Measurements from ENCODE around the gene TCEA3. TPM values are rescaled to one million over a fixed set of nuclear protein-coding genes. Genes with fewer than 3 reads are reported as not detected.
"Not testable (repeated sequence)": the region's sequence is repeated elsewhere in the genome, so short reads cannot be mapped to it uniquely, and the experiment has no call there.

The TCEA3 gene
- polyA plus RNA-seq, 1 donor = 49.3 TPM

DNA sequence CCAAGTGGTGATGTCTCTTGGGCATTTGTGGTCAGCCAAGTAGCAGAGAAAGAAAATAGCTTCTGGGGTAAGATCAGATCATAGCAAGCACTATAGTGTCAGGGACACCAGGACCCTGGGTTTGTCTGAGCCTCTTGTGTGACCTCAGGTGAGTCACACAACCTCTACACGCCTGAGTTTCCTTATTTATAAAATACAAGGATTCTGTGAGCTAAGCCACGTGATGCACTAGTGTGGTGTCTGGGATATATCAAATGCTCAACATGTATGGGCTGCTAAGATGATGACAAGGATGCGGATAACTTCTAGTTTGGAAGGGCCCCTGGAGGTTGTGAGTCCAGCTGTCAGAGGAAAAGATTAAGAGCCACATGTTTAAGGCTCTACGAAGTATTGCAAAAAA is 30.4 kb downstream of the TCEA3 start:
- DNase-seq = no peak

DNA sequence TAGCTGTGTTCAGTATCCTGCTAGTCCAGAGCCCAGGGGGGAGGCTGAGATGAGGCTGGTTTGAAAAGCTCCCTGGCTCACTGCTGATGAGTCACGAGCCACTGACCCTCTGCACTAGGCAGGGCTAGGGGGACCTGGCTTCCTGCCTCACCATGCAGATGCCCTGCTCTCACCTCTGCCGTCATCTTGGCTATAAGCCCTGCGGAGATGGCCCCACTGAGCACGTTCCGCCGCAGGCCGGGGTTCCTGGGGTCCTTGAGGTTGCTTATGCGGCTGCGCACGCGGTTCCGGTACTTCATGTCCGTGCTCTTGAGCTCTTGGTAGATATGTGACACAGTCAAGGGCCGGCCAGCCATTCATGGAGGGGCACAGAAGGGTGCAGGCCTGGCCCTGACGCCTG is 30.8 kb downstream of the TCEA3 start:
- DNase-seq = no peak

DNA sequence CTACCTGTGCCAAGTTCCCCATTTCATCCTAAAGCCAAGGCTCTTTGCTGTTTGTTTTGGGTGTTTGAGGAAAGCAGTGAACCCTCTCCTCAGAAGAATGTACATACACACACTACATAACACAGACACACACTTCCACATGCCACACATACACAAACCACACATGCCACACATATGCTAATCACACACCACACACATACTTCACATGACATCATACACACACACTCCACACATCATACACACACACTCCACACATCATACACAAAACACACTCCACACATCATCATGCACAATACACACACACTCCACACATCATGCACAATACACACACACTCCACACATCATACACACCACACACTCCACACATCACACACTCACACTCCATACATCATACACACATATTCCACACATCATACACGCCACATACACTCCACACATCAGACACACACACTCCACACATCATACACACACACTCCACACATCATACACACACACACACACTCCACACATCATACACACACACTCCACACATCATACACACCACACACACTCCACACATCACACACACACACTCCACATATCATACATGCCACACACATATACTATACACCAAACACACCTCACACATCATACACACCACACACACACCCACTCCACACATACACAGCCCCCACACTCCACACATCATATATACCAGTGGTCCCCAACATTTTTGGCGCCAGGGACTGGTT is 32.3 kb downstream of the TCEA3 start:
- DNase-seq = no peak

GRCh38 chr1:23389837-23390321 is 34.7 kb downstream of the TCEA3 start:
- DNase-seq = no peak

DNA sequence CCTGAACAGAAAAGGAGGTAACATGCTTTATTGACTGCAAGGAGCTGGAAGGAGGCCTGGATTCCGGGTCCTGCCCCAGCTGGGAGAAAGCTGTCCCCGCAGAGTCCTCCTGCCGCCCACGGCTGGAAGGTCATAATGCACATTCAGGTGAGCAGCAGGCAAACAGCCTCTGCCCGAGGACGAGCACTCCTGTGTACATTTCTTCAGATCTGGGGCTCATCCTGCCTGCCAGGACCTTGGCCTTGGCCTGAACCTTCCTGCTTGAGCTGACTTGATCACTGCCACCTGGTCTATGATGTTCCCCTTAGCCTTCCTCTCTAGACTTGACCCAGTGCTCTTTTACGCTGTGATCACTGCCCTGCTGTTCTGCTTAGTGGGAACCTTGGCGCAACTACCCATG is 37.1 kb downstream of the TCEA3 start:
- no peak for DNase-seq

- DNase-seq = no peak
Measured at GRCh38 chr1:23385119-23385621, 39.4 kb downstream of the TCEA3 start.

- no peak for DNase-seq
Measured at GRCh38 chr1:23384312-23385058, 40.1 kb downstream of the TCEA3 start.

- no peak for DNase-seq
Measured at GRCh38 chr1:23383577-23384311, 40.8 kb downstream of the TCEA3 start.

GRCh38 chr1:23381233-23381885 is 43.2 kb downstream of the TCEA3 start:
- no peak for DNase-seq

DNA sequence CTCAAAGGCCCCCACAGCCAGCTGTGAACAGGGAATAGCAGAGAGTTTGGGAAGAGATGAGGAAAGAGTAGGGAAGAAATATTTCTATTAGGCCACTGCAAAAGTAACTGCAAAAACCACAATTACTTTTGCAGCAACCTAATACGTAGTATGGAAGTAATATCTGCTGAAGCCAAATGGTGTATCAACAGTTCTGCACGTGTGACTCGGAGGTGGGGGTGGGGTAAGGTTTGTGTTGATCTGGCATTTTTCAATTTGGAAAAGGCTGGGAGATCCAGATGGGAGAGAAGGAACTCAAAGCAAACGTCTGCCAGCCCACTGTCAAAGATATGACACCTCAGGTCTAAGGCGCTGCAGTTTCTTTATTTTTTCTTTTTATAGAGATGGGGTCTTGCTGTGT is 43.8 kb downstream of the TCEA3 start:
- DNase-seq = no peak

- not testable (repeated sequence) for DNase-seq
Measured at GRCh38 chr1:23380236-23380635, 44.3 kb downstream of the TCEA3 start.

GRCh38 chr1:23376890-23377811 is 47.4 kb downstream of the TCEA3 start:
- no peak for DNase-seq

GRCh38 chr1:23374079-23374735 is 50.3 kb downstream of the TCEA3 start:
- not testable (repeated sequence) for DNase-seq

DNA sequence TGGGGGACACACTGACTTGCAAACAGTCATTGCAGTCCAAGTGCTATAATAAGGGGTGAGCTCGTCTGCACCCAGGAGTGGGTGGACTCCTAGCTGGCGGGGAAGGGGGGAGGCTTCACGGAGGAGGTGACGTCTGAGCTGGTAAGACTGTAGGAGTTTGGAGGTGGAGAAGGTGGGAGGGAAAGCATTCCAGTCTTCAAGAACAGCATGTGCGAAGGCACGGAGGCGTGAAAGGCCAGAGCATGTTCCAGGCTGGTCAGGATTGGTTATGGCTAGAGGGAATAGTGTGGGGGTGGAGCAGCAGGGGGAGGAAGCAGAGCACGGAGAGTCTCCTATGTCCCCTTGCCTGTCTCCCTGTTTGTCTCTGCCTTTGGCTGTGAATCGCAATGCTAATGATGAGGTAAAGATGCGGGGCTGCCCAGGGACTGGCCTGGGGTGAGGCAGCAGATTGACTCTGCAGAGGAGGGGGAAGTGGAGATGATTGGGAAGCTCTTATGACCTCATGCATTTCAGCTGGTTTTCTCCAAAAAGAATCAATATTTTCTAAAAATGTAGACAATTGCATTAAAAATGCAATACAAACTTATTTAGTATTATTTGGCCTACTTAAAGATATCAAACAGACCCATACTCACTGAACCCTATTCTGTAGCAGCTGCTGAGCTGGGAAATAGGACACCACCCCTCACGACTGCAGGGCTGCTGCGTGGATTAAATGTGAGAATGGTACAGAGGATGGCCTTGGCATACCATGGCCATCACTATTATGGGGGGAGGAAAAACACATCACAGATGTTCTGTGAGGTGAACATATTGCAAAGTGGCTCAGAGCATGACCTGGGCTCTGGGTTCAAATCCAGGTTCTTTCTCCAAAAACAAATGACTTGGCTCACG is 52.3 kb downstream of the TCEA3 start:
- no peak for DNase-seq

GRCh38 chr1:23370709-23371584 is 53.6 kb downstream of the TCEA3 start:
- DNase-seq = peak; percentile 72

- no peak for DNase-seq
Measured at GRCh38 chr1:23370330-23370708, 54.2 kb downstream of the TCEA3 start.

GRCh38 chr1:23369335-23370013 is 55.1 kb downstream of the TCEA3 start, which contains the start of gene ZNF436:
Gene ZNF436, minus strand, starts transcription at chr1:23369836. Its CDS starts 1,831 bp downstream, at chr1:23368005.
- peak; percentile 89 for DNase-seq

Measured in left kidney (tissue), 2 donors.